HG03103 (cell line): ENCODE data around the gene PPP2R3B.
"Not testable (repeated sequence)": the region's sequence is repeated elsewhere in the genome, so short reads cannot be mapped to it uniquely, and the experiment has no call there.

Experiments used
- ATAC-seq: cut with Tn5 transposase; IDR thresholded peaks from one replicate; pipeline ENCODE4 v1.9.1; 2021; ENCODE audit warnings: low read depth; ENCODE audit not compliant: unreplicated experiment

PPP2R3B gene

GRCh38 chrX:356385-357034 lies 30.2 kb downstream of the PPP2R3B start:
- ATAC-seq, result no peak

GRCh38 chrX:355329-356050 lies 31.2 kb downstream of the PPP2R3B start:
- ATAC-seq, result no peak

DNA sequence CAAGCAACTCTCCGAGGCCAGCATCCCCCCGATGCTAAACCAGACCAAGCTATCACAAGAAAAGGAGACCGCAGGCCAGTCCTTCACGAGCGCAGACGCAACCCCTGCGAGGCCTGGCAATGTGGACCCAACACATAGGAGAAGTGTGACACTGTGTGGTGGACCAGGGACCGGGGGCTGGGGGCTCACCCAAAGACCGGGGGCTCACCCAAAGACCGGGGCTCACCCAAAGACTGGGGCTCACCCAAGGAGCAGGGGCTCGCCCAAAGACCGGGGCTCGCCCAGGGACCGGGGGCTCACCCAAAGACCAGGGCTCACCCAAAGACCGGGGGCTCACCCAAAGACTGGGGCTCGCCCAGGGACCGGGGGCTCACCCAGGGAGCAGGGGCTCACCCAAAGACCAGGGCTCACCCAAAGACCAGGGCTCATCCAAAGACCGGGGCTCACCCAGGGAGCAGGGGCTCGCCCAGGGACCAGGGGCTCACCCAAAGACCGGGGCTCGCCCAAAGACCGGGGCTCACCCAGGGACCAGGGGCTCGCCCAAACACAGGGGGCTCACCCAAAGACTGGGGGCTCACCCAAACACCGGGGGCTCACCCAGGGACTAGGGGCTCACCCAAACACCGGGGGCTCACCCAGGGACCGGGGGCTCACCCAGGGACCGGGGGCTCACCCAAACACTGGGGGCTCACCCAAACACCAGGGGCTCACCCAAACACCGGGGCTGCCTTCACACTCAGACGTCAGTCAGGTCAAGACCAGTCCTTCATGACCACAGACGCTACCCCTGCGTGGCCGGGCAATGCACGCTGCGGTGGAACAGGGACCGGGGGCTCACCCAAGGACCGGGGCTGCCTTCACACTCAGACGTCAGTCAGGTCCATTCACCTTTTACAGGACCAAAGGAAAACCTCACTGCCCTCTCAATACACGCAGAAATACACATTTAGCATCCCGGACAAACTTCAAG lies 32.9 kb downstream of the PPP2R3B start:
- no peak for ATAC-seq

- no peak for ATAC-seq
These were observed 34.0 kb downstream of the PPP2R3B start for GRCh38 chrX:352582-353314.

DNA sequence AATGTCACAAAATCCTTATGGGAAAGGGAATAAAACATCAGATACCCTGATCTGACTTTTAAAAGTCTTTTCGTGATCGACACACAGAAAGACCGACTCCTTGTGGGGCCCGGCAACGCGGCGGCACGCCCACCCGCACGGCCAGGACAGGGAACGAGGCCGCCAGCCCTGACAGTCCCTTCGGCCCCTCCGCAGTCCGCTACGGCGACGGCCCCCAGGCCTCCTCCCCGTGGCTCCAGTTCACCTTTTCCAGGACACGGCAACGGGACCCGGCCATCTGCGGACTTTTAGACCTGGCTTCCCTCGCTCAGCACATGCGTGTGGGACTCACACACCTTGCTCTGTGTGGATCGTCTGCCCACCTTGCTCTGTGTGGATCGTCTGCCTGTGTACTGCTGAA lies 34.5 kb downstream of the PPP2R3B start:
- ATAC-seq, result no peak

- no peak for ATAC-seq
These were observed 35.0 kb downstream of the PPP2R3B start for GRCh38 chrX:351736-352135.

GRCh38 chrX:351324-351641 lies 35.4 kb downstream of the PPP2R3B start:
- not testable (repeated sequence) for ATAC-seq

DNA sequence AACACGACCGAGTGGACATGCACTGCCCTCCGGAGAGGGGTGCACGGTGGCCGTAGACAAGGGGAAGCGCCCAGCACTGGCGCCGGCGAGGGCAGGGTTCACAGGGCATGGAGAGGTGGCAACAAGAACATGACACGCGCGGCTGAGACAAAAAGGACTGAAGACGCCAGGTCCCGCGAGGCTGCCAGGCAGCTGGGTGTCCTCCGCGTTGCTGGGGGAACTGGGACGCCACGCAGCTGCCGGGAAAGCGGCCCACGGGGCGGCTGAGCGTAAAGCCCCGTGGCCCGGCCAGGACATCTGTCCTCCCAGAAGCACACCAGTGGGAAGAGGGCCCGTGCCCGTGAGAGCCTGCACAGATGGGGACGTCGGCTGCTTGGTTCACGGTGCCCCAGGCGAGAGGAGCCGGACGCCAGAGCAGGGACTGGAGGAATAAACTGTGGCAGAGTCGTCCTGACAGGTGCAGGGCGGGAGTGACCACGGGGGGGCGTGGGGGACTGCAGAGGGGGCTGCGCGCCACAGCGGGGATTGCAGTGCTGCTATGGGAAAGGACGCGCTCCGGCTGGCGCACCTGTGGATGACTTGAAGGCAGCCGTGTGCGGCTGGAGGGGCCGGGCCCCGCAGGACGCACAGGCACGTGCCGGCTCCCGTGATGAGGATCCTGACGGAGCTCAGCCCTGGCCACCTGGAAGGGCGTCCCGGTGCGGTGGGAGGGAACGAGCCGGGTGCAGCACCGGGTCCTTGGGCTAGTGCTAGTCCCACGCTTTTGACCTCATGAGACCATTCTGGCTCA lies 36.0 kb downstream of the PPP2R3B start:
- no peak for ATAC-seq

DNA sequence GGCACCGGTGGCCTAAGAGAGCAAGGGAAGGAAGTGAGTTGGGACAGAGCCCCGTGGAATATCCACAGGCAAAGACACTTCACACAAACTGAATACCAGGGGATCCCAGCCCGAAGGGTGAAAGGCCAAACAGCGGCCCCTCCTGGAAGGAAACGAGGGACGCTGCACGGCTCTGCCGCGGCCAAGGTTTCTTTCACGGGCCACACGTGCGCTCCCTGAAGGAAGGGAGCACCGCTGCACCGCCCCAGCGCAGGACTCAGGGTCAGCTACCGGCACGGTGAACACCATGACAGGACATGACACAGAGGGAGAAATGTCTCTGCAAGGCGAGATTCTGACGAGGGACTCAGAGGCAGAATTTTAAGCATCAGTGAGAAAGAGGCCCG lies 36.6 kb downstream of the PPP2R3B start:
- no peak for ATAC-seq

DNA sequence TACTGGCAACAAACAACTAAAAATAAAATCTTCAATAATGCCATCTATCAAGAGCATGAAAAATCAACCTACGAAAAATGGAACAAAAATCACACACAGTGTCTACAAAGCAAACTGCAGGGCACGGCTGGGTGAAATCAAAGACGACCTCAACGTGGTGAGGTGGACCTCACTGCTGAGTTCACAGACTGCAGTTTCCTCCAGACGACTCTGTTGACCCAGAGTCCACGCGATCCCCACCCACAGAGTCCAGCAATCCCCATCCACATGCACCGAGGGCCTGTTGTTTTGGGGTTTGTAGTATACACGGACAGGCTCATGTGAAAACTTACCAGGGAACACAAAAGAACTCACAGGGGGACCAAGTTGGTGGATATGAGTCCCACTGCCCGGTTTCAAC lies 37.0 kb downstream of the PPP2R3B start:
- no peak for ATAC-seq

GRCh38 chrX:349196-349595 lies 37.5 kb downstream of the PPP2R3B start:
- ATAC-seq, result no peak

DNA sequence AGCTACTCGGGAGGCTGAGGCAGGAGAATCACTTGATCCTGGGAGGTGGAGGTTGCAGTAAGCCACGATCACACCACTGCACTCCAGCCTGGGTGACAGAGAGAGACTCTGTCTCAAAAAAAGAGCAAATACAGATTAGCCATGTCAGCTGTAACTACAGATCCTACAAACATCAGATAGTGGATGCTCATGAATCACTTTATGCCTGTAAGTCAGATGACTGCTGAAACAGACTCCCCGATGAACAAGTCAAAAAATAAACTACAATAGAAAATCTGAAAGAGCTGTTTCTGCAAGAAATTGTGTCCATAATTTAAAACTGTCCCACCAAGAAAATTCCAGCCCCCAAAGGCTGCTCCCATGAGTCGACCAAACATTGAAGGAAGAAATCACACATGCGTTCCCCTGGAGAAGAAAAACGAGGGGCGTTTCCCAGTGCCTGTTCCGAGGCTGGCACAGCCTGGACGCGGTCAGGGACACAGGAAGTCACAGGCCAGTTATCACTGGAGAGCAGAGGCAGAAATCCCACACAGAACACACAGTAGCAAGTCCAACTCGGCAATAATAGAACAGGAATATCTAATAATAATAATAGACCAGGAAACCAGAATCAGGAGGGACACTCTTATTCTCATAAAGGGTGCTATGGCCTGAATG lies 38.1 kb downstream of the PPP2R3B start:
- ATAC-seq, result no peak

DNA sequence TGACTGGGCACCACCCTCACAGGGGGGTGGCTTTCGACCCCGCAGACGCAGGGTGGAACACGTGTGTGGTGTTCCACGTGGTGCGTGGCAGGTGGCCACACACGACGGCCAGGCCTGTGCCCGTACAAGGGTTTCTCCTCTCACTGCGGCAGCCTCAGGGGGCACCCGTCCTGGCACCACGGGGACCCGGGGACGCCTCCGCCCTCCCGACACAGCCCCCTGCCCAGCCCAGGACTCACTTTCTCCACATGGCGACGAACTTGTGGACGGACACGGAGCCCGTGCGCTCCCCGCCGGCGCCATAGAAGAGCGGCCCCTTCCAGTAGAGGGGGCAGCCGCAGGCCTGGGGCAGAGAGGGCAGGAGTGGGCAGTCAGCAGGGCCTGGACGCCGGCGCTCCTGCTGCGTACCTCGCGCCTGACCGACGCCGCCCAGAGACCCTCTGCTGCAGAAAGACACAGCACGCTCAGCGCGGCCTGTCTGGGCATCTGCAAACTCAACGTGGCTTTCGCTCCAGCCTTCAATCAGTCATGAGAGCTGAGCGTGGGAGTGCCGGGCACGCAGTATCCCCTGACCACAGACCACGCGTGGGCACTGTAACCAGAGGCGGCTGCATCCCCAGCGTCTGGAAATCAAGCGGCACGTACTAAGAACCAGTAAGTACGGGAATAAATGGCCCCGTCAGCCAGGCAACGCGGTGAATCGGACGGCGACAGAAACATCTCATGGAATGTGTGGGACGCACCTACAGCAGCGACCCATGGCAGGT lies 39.2 kb downstream of the PPP2R3B start:
- no peak for ATAC-seq

- ATAC-seq, result no peak
These were observed 40.5 kb downstream of the PPP2R3B start for GRCh38 chrX:346034-346813.

GRCh38 chrX:345020-345925 lies 41.4 kb downstream of the PPP2R3B start:
- ATAC-seq, result no peak

- ATAC-seq, result no peak
These were observed 42.3 kb downstream of the PPP2R3B start for GRCh38 chrX:344371-344901.
